Globus pallidus (tissue), 1 donor: ENCODE measurements around the gene HMGB2.

Experiments used
- DNase-seq: peaks from one replicate; pipeline ENCODE4 v3.0.0-alpha.2; 2015; ENCODE audit warnings: low spot score

Gene HMGB2

DNA sequence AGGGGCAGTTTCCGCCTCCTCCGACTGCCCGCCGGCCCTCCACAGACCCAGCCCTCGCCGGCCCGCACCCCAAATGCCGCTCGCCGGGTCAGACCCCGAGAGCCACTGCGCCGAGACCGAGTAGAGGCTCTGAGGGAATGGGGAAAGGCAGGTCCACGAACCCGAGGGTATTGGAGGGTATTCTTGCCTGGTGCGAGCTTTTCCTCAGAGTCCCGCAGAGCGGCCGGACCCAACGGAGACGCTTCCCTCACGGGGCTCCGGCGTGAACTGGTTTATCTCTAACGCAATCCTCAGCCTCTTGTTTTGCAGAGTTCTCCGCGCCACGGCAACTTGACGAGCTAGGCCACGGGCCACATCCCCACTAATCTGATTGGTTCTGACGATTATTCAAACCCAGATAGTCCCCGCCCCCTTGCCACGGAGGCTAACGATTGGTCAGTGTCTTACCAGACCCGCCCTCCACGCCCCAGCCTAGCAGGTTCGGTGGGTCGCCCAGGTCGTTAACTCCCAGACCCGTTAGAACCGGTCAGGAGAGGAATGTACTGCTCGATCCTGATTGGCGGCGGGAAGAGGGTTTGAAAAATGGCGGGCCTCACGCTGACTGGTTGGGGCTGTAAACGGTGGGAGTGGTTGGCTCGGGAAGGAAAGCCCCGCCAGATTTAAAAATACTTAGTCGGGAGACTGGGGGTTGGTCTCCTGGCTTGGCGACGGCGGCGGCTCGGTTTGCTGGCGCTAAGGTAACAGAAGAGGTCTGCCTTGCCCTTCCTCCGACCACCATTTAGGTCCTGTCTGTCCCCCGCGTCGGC, at the start of gene HMGB2:
TSS of gene HMGB2 (minus strand) at position 274 of the 806 bp plus-strand sequence. CDS start 709 bp downstream, outside the sequence.
- peak; percentile 100 for DNase-seq

DNA sequence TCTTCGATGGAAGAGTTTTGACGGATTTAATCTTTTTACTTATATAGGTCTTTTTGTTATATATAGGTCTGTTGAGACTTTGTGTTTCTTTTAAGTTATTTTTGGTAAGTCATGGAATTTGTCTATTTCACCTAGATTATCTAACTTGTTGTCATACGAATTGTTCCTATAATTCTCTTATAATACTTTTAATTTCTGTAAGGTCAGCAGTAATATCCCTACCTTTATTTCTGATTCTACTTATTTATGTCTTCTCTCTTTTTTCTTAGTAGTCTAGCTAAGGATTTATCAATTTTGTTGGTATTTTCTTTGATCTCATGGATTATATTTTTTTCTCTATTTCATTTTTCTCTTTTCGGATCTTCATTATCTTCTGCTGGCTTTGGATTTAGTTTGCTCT, 48.2 kb upstream of the HMGB2 start:
- DNase-seq, result no peak

- DNase-seq, result no peak
Measured at GRCh38 chr4:173381610-173382009, 47.5 kb upstream of the HMGB2 start.

- DNase-seq, result no peak
Measured at GRCh38 chr4:173380987-173381386, 46.8 kb upstream of the HMGB2 start.

- no peak for DNase-seq
Measured at GRCh38 chr4:173379929-173380328, 45.8 kb upstream of the HMGB2 start.

DNA sequence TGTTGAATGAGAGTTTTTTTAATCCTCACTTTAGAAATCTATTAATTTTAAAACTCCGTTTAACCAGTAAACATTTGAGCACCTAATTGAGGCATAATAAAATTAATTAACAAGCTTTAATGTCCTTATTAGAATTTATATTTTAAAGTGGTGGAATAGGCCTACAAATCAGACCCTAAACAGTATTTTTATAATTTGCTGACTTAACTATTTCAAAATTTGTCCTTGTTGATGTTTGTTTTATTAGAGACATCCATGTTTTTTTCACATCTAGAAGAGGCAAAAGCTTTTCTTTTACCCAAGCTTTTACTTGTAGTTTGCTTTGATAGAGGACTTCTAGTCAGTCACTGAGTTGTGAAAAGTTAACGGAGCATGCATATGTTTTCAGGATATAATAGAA, 40.4 kb upstream of the HMGB2 start:
- DNase-seq, result no peak

DNA sequence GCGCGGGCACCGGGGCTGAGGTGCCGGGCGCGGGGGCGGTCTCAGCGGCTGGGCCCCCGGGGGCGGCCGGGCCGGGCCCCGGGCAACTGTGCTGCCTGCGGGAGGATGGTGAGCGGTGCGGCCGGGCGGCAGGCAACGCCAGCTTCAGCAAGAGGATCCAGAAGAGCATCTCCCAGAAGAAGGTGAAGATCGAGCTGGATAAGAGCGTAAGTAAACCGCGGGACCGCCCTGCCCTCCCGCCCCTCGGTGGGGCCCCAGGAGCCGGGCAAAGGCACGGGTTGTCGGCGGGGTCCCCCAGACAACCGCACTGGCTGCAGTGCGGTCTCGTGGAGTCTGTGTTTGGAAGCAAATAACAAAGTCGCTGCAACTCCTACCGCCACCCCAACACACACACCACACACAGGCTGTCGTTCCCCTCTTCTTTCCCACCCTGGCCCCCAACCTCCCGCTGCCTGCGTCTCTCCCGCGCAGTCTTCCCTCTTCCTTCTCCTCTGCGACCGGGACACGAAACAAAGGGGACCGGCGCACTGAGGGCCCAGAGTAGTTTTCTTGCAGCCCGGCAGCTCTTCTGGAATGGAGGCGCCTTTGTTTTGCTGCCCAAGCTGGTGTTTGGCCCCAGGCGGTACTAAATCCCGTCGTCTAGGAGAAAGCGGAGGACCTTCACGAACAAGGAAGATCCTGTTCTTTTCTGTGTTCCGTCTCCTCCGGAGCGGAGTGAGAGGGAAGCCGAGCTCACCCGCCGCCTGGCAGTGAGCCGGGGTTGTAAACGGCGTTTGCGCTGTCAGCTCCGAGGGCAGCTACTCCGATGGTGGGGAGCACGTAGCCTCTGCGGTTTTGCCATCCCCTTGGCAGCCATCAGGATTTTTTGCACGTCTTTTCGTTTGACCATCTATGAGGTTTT, 37.4 kb upstream of the HMGB2 start:
- peak; percentile 82 for DNase-seq

DNA sequence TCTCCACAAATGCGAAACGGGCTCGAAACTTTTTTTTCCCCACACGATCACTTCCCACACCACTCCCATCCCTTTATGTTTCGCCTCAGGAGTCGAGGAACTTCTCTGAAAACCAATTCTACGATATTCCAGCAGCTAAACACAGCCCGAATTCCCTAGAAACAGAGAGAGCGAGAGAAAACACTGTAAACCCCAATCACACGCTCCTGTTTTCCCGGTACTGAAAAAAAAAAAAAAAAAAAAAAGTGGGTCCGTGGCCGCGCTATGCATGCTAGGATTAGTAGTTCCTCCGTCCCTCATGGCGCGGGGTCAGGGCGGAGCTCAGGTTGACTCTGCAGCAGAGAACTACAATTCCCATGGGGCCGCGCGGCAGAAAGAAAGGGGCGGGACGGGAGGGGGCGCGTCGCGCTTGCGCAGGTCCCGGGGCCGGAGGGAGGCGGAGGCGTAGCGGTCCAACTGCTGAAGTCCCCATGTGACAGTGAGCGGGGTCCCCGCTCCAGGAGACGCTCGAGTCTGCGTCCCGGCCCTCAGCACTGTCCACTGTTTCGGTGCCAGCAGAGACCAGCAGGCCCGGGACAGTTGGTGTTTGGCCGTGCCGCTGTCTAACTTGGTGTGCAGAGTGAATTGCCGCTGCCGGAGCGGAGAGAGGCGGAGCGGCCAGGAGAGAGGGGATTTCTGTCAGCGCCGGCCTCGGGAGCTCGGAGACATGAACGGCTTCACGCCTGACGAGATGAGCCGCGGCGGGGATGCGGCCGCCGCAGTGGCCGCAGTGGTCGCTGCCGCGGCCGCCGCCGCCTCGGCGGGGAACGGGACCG, 36.5 kb upstream of the HMGB2 start, which contains the start of gene SAP30:
TSS of gene SAP30 (plus strand) at position 478 of the 815 bp plus-strand sequence. CDS start at position 707, 229 bp downstream.
- peak; percentile 98 for DNase-seq

GRCh38 chr4:173370130-173370476, 35.9 kb upstream of the HMGB2 start:
- DNase-seq, result no peak

DNA sequence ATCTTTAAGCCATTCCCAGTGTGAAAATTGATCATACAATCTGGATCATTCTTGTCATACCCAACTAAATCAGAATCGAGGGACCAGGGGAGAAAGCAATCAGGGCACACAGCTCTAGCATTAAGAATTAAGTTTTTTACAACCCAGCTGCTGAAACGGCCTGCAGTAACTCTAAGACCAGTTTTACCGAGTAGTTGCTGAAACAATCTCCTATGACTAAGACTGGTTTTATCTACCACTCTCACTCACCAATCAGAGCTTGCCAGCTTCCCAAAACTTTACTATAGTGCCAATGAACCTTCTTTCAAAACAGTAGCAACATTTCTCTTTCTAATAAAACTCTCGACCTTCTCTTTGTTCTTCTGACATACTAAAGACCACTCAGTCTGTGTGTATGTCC, 33.8 kb upstream of the HMGB2 start:
- DNase-seq, result no peak

- DNase-seq, result no peak
Measured at GRCh38 chr4:173367285-173367684, 33.1 kb upstream of the HMGB2 start.

DNA sequence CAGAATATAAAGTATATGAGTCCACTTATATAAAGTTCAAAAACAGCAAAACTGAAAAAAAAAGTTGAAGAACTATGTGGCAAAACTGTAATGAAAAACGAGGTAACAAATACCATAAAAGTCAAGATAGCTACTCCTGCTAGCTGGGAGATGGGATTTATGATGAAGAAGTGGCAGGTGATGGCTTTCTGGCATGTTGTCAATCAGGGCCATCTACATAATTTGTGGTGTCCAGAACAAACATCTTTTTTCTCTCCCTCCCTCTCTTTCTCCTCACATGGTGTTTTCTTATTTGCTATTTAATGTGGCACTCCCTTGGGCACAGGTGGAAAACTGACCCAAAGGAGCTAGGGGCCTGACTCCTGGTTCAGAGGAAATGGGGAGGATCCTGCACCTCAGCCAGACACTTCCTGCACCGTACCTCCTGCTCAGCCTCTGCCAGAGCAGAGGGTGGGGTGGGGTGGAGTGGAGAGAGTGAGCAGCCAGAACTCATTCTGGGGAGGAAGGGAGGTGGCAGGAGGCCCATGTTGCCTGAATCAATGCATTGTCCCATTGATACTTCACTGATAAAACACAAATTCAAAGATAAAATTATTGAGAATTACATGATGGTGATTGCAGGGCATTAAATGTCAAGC, 31.3 kb upstream of the HMGB2 start:
- no peak for DNase-seq

DNA sequence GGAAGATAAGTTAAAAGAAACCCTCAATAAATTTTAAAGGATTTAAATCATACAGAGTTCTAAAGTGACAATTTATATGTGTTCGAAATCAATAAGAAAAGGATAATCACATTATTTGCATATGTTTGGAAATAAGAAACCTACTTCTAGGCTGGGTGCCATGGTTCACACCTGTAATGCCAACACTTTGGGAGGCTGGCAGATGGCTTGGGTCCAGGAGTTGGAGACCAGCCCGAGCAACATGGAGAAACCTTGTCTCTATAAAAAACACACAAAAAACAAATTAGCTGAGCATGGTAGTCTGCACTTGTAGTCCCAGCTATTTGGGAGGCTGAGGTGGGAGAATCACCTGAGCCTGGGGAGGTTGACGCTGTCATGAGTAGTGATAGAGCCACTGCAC, 28.5 kb upstream of the HMGB2 start:
- no peak for DNase-seq

GRCh38 chr4:173360587-173361221, 26.5 kb upstream of the HMGB2 start:
- no peak for DNase-seq

- DNase-seq, result no peak
Measured at GRCh38 chr4:173357939-173358338, 23.8 kb upstream of the HMGB2 start.

GRCh38 chr4:173347467-173347866, 13.3 kb upstream of the HMGB2 start:
- no peak for DNase-seq

DNA sequence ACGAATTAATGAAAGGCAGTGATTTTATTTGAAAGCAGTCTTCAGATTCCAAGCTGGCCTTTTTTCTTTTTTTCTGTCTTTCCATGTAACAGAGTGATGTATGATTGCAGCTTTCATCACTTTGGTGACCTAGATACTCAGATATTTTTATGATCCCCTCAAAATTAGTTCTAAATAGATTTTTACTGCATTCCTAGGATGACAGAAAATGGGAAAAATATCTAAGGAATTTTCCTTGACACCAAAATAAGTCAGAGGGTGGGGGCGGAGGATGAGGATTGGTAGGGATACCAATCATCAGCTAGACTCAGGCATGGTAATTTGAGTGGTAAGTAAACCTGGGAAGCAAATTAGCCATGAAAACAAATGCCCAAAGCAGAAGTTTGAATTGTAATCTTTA, 11.9 kb upstream of the HMGB2 start:
- no peak for DNase-seq

GRCh38 chr4:173345648-173346047, 11.5 kb upstream of the HMGB2 start:
- no peak for DNase-seq

GRCh38 chr4:173343832-173344397, 9.8 kb upstream of the HMGB2 start:
- DNase-seq, result no peak

DNA sequence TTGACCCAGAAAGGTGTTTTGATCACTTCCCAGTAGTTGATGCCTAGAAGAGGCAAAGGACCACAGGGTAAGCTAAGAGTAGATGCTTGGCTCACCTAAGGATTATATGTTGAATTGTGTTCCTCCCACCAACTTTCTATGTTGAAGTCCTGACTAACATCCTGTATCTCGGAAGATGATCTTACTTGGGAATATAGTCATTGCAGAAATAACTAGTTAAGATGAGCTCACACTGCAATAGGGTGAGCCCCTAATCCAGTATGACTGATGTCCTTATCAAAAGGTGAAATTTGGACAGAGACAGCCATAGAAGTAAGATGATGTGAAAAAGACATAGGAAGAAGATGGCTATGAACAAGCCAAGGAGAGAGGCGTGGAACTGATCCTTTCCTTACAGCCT, 3.3 kb upstream of the HMGB2 start:
- DNase-seq, result no peak
